Upper lobe of left lung (tissue), 6 donors: ENCODE data around the gene MARK1. TPM values are rescaled to one million over a fixed set of nuclear protein-coding genes. Genes with fewer than 3 reads are reported as not detected.

Experiments used
- ATAC-seq, 2 donors: fragments of 200-7000 bp; cut with Tn5 transposase; one replicate each; pipeline ENCODE4 v1.9.1; 2022; ENCODE audit warnings: mild to moderate bottlenecking in 2 of 2, moderate library complexity in 2 of 2; ENCODE audit not compliant: low FRiP score in 2 of 2
- DNase-seq, 2 donors: peaks; one replicate each; pipeline ENCODE4 v3.0.0-alpha.2; 2019 to 2020
- H3K27ac ChIP-seq, 4 donors: fragments of 200-600 bp; sonication (generic); one replicate each; pipeline ENCODE4 v1.5.1; 2016 to 2019
- H3K27me3 ChIP-seq, 4 donors: fragments of 200-600 bp; sonication (generic); one replicate each; pipeline ENCODE4 v1.5.1; 2017 to 2019
- H3K36me3 ChIP-seq, 4 donors: fragments of 200-600 bp; sonication (generic); one replicate each; pipeline ENCODE4 v1.5.1; 2016 to 2019
- H3K4me1 ChIP-seq, 4 donors: fragments of 200-600 bp; sonication (generic); one replicate each; pipeline ENCODE4 v1.5.1; 2018 to 2019
- H3K4me3 ChIP-seq, 4 donors: fragments of 200-600 bp; sonication (generic); one replicate each; pipeline ENCODE4 v1.5.1; 2017 to 2019; ENCODE audit warnings: mild to moderate bottlenecking in 2 of 4, moderate library complexity in 1 of 4
- H3K9me3 ChIP-seq, 4 donors: fragments of 200-600 bp; sonication (generic); one replicate each; pipeline ENCODE4 v1.5.1; 2018 to 2019
- CTCF ChIP-seq, 6 experiments: fragments of 450-650 bp in 4 of 6; fragments of 200-600 bp in 2 of 6; sonication (generic) in 2 of 6; IDR thresholded peaks; one replicate each; pipeline ENCODE4 v1.5.1; 2016 to 2019; ENCODE audit warnings: antibody characterized with exemption in 6 of 6
- EP300 ChIP-seq, 4 donors: sonication (generic); formaldehyde crosslinking; IDR thresholded peaks; one replicate each; pipeline ENCODE4 v1.5.1; 2017; ENCODE audit warnings: antibody characterized with exemption in 4 of 4, control low read depth in 2 of 4
- POLR2A ChIP-seq, 4 donors: fragments of 450-650 bp; IDR thresholded peaks; one replicate each; pipeline ENCODE4 v1.5.1; 2016 to 2017; ENCODE audit warnings: antibody characterized with exemption in 4 of 4, mild to moderate bottlenecking in 2 of 4
- POLR2AphosphoS5 ChIP-seq, 2 donors: sonication (generic); formaldehyde crosslinking; IDR thresholded peaks; one replicate each; pipeline ENCODE4 v1.5.1; 2017; ENCODE audit warnings: antibody characterized with exemption in 2 of 2
- WGBS, 2 donors: methylation state at CpG; one replicate each; pipeline ENCODE4 v1.1.5; 2017 to 2018; 5-methylcytosine and 5-hydroxymethylcytosine counted together
- total RNA-seq, 6 donors: library from RNA; depleted of rRNA in 4 of 6; stranded (reverse); fragments of >200 nt in 4 of 6; gene quantifications; one replicate each; pipeline versions ENCODE4 v1.1.0 to v1.2.1, GENCODE V29; 2016 to 2021
- donor health status: DM: no; HTN: no; CAD: no; lungs with moderate emphysema.
- donor health status: DM: no; HTN: yes; CAD: no; lungs with severe emphysema.

The MARK1 gene
- total RNA-seq, 6 donors from 2014 or later: 1.0 to 3.6 (median 1.8) TPM

GRCh38 chr1:220685879-220686278 lies 157.9 kb downstream of the MARK1 start:
- H3K4me1 ChIP-seq: peaks cover 2 to 13% (median 7%) of the 10 kb centered on the region in 4 donors
- H3K36me3 ChIP-seq: no peaks in the 10 kb centered on the region
- no peaks in the 10 kb centered on the region for H3K9me3 ChIP-seq
- H3K27ac ChIP-seq: no peak overlapping the region
- DNase-seq: no peak
- WGBS, 2 donors: 83 to 93% methylated on average over 3 of the region's 3 CpGs
- peak in 1 of 6 experiments; percentile 9 for TF ChIP-seq CTCF (IDR thresholded peaks at IDR 0.05)
- TF ChIP-seq POLR2A (IDR thresholded peaks at IDR 0.05): no peak
- H3K4me3 ChIP-seq: no peak overlapping the region
- ATAC-seq: no peak
- H3K27me3 ChIP-seq: no peaks in the 10 kb centered on the region

- Histone ChIP-seq H3K4me1 (peaks cover 4 to 23% (median 14%) of the 10 kb centered on the region in 4 donors), H3K9me3 (no peaks in the 10 kb centered on the region), H3K27me3 (no peaks in the 10 kb centered on the region), H3K4me3 (no peak overlapping the region), H3K36me3 (no peaks in the 10 kb centered on the region), H3K27ac (no peak overlapping the region)
- DNase-seq: no peak
- 78 to 88% methylated on average over 5 of the region's 5 CpGs for WGBS, 2 donors
- ATAC-seq: no peak
- TF ChIP-seq POLR2A (IDR thresholded peaks at IDR 0.05) (no peak), POLR2AphosphoS5 (IDR thresholded peaks at IDR 0.05) (no peak), CTCF (IDR thresholded peaks at IDR 0.05) (no peak), EP300 (IDR thresholded peaks at IDR 0.05) (no peak)
Observed at GRCh38 chr1:220687809-220688208, 159.9 kb downstream of the MARK1 start.

GRCh38 chr1:220689666-220690065 lies 161.7 kb downstream of the MARK1 start:
- WGBS, 2 donors: 33 to 41% methylated on average over 14 of the region's 14 CpGs
- Histone ChIP-seq H3K36me3 (no peaks in the 10 kb centered on the region), H3K9me3 (no peaks in the 10 kb centered on the region), H3K27me3 (no peaks in the 10 kb centered on the region), H3K4me1 (peaks cover 4 to 23% (median 14%) of the 10 kb centered on the region in 4 donors), H3K27ac (no peak overlapping the region), H3K4me3 (peak overlapping the region in 3 of 4 donors; percentile 64 to 97 (median 76))
- no peak for TF ChIP-seq CTCF (IDR thresholded peaks at IDR 0.05)
- no peak for TF ChIP-seq POLR2AphosphoS5 (IDR thresholded peaks at IDR 0.05)
- no peak for TF ChIP-seq POLR2A (IDR thresholded peaks at IDR 0.05)
- no peak for TF ChIP-seq EP300 (IDR thresholded peaks at IDR 0.05)
- DNase-seq (no peak), ATAC-seq (no peak)

- peaks cover 4 to 23% (median 14%) of the 10 kb centered on the region in 4 donors for H3K4me1 ChIP-seq
- TF ChIP-seq POLR2A (IDR thresholded peaks at IDR 0.05): peak in 2 of 4 donors; percentile 40 to 61
- peak; percentile 53 to 74 for TF ChIP-seq POLR2AphosphoS5 (IDR thresholded peaks at IDR 0.05)
- TF ChIP-seq EP300 (IDR thresholded peaks at IDR 0.05): no peak
- peak; percentile 96 to 99 (median 98) for TF ChIP-seq CTCF (IDR thresholded peaks at IDR 0.05)
Observed at GRCh38 chr1:220690140-220691052, 162.5 kb downstream of the MARK1 start, which contains the start of gene C1orf115. Gene C1orf115 (plus strand): TSS chr1:220690363. CDS start chr1:220690403, 40 bp downstream.

More at GRCh38 chr1:220690140-220691052, 162.5 kb downstream of the MARK1 start, which contains the start of gene C1orf115:
- Histone ChIP-seq H3K27ac (peak within 1 kb of the TSS; percentile 71 to 88 (median 81)), H3K36me3 (no peaks in the 10 kb centered on the region), H3K27me3 (no peaks in the 10 kb centered on the region), H3K9me3 (no peaks in the 10 kb centered on the region), H3K4me3 (peak within 1 kb of the TSS; percentile 64 to 97 (median 74))
- peak; percentile 79 to 97 for DNase-seq
- WGBS, 2 donors: 4 to 7% methylated on average over 45 to 77 of the region's 96 CpGs
- ATAC-seq: peak; percentile 97
